Stomach (tissue), 9 donors: ENCODE data around the gene KCNQ1. TPM values are rescaled to one million over a fixed set of nuclear protein-coding genes. Genes with fewer than 3 reads are reported as not detected.

Experiments
- DNase-seq, 2 donors: peaks; one replicate each; pipeline versions ENCODE4 v3.0.0 to v3.0.0-alpha.2; 2013 to 2019
- H3K27ac ChIP-seq, 5 donors: fragments of 200-600 bp in 4 of 5; sonication (generic) in 4 of 5; one replicate each; pipeline ENCODE4 v1.5.1; 2013 to 2019; ENCODE audit warnings: mild to moderate bottlenecking in 1 of 5, moderate library complexity in 1 of 5
- H3K27me3 ChIP-seq, 3 donors: fragments of 200-600 bp; sonication (generic); one replicate each; pipeline ENCODE4 v1.5.1; 2017 to 2019; ENCODE audit warnings: mixed run types in 1 of 3
- H3K36me3 ChIP-seq, 4 donors: fragments of 200-600 bp; sonication (generic); 1 replicate in 3 of 4; 2 replicates in 1 of 4; pipeline ENCODE4 v1.5.1; 2016 to 2019
- H3K4me1 ChIP-seq, 4 donors: fragments of 200-600 bp; sonication (generic); one replicate each; pipeline ENCODE4 v1.5.1; 2016 to 2019
- H3K4me3 ChIP-seq, 4 donors: fragments of 200-600 bp; sonication (generic) in 3 of 4; one replicate each; pipeline ENCODE4 v1.5.1; 2016 to 2019; ENCODE audit warnings: mild to moderate bottlenecking in 1 of 4
- H3K9me3 ChIP-seq, 4 donors: fragments of 200-600 bp; sonication (generic); one replicate each; pipeline ENCODE4 v1.5.1; 2016 to 2019
- CTCF ChIP-seq, 7 experiments: fragments of 450-650 bp in 4 of 7; fragments of 200-600 bp in 3 of 7; sonication (generic) in 3 of 7; IDR thresholded peaks; one replicate each; pipeline ENCODE4 v1.5.1; 2016 to 2019; ENCODE audit warnings: antibody characterized with exemption in 7 of 7, control low read depth in 2 of 7, mild to moderate bottlenecking in 1 of 7
- EP300 ChIP-seq: sonication (generic); formaldehyde crosslinking; IDR thresholded peaks from one replicate; pipeline ENCODE4 v1.6.1; 2017; ENCODE audit warnings: antibody characterized with exemption
- POLR2A ChIP-seq, 4 donors: fragments of 450-650 bp; IDR thresholded peaks; one replicate each; pipeline ENCODE4 v1.6.1; 2016; ENCODE audit warnings: antibody characterized with exemption in 4 of 4, control low read depth in 2 of 4, mild to moderate bottlenecking in 1 of 4, moderate library complexity in 1 of 4
- POLR2AphosphoS5 ChIP-seq, 3 donors: sonication (generic); formaldehyde crosslinking; IDR thresholded peaks; one replicate each; pipeline ENCODE4 v1.6.1; 2016; ENCODE audit warnings: antibody characterized with exemption in 3 of 3
- WGBS, 5 donors: extraction: QIAGEN DNeasy Blood & Tissue Kit in 3 of 5; methylation state at CpG; one replicate each; pipeline versions ENCODE4 v1.1.5 to v1.1.7; 2013 to 2018; 5-methylcytosine and 5-hydroxymethylcytosine counted together
- intact Hi-C: fragments of 100-400 bp; cut with DNase I; formaldehyde crosslinking; loops from one replicate; pipeline ENCODE4 v1.15.1; 2023; ENCODE audit warnings: low total_unique reads
- polyA plus RNA-seq, 3 donors: library from polyadenylated mRNA; stranded (reverse); fragments of 200-250 nt; gene quantifications; one replicate each; pipeline ENCODE4 v1.2.3, GENCODE V29; 2013
- total RNA-seq, 5 donors: library from RNA; depleted of rRNA; stranded (reverse); fragments of >200 nt; gene quantifications; one replicate each; pipeline versions ENCODE4 v1.1.0 to v1.2.3, GENCODE V29; 2014 to 2016
- donor health status: healthy with polysubstance abuse.
- donor health status: Bipolar disorder and iron deficiency.
- donor health status: healthy.

The KCNQ1 gene
- total and polyA plus RNA-seq, 8 donors: 12.1 to 155 (median 49.0) TPM

GRCh38 chr11:2576549-2576948, 131.7 kb downstream of the KCNQ1 start:
- intact Hi-C loops: no loop called here
- H3K4me1 ChIP-seq: peaks cover 20 to 52% (median 39%) of the 10 kb centered on the region in 4 donors
- no peak for TF ChIP-seq POLR2AphosphoS5 (IDR thresholded peaks at IDR 0.05)
- no peak for TF ChIP-seq EP300
- TF ChIP-seq CTCF (IDR thresholded peaks at IDR 0.05): no peak
- TF ChIP-seq POLR2A (IDR thresholded peaks at IDR 0.05): no peak
- peak overlapping the region in 2 of 5 donors; percentile 18 to 82 for H3K27ac ChIP-seq
- WGBS, 5 donors: 84 to 95% (median 89%) methylated on average over 15 of the region's 15 CpGs
- no peak for DNase-seq
- H3K4me3 ChIP-seq: no peak overlapping the region
- peaks cover 0 to 17% (median 4%) of the 10 kb centered on the region in 4 donors for H3K36me3 ChIP-seq
- no peaks in the 10 kb centered on the region for H3K9me3 ChIP-seq
- no peaks in the 10 kb centered on the region for H3K27me3 ChIP-seq

GRCh38 chr11:2577031-2577990, 132.5 kb downstream of the KCNQ1 start:
- Histone ChIP-seq H3K27me3 (no peaks in the 10 kb centered on the region), H3K27ac (peak overlapping the region in 2 of 5 donors; percentile 20 to 82), H3K9me3 (no peaks in the 10 kb centered on the region), H3K36me3 (peaks cover 0 to 10% (median 5%) of the 10 kb centered on the region in 4 donors), H3K4me3 (no peak overlapping the region), H3K4me1 (peaks cover 20 to 52% (median 39%) of the 10 kb centered on the region in 4 donors)
- WGBS, 5 donors: 80 to 90% (median 81%) methylated on average over 21 to 33 of the region's 33 CpGs
- intact Hi-C loops: no loop called here
- no peak for TF ChIP-seq POLR2A (IDR thresholded peaks at IDR 0.05)
- TF ChIP-seq EP300: no peak
- TF ChIP-seq CTCF (IDR thresholded peaks at IDR 0.05): no peak
- no peak for TF ChIP-seq POLR2AphosphoS5 (IDR thresholded peaks at IDR 0.05)
- DNase-seq: peak in 1 of 2 donors; percentile 64

- 63 to 86% (median 78%) methylated on average over 13 to 22 of the region's 22 CpGs for WGBS, 5 donors
- Histone ChIP-seq H3K4me3 (no peak overlapping the region), H3K27ac (peak overlapping the region in 1 of 5 donors; percentile 82), H3K9me3 (no peaks in the 10 kb centered on the region), H3K27me3 (no peaks in the 10 kb centered on the region), H3K4me1 (peaks cover 20 to 50% (median 39%) of the 10 kb centered on the region in 4 donors), H3K36me3 (peaks cover 0 to 11% (median 1%) of the 10 kb centered on the region in 4 donors)
- intact Hi-C loops: no loop called here
- TF ChIP-seq POLR2A (IDR thresholded peaks at IDR 0.05): no peak
- no peak for TF ChIP-seq POLR2AphosphoS5 (IDR thresholded peaks at IDR 0.05)
- no peak for TF ChIP-seq EP300
- no peak for TF ChIP-seq CTCF (IDR thresholded peaks at IDR 0.05)
- DNase-seq: peak; percentile 44 to 56
These were observed 133.5 kb downstream of the KCNQ1 start for GRCh38 chr11:2577991-2578928.

- intact Hi-C loops: no loop called here
- Histone ChIP-seq H3K9me3 (no peaks in the 10 kb centered on the region), H3K36me3 (peaks cover 0 to 14% (median 3%) of the 10 kb centered on the region in 4 donors), H3K27ac (no peak overlapping the region), H3K27me3 (no peaks in the 10 kb centered on the region), H3K4me1 (peaks cover 20 to 44% (median 39%) of the 10 kb centered on the region in 4 donors), H3K4me3 (no peak overlapping the region)
- DNase-seq: no peak
- WGBS, 5 donors: 78 to 86% (median 81%) methylated on average over 7 of the region's 7 CpGs
- TF ChIP-seq POLR2A (IDR thresholded peaks at IDR 0.05): no peak
- TF ChIP-seq POLR2AphosphoS5 (IDR thresholded peaks at IDR 0.05): no peak
- no peak for TF ChIP-seq EP300
- no peak for TF ChIP-seq CTCF (IDR thresholded peaks at IDR 0.05)
These were observed 134.1 kb downstream of the KCNQ1 start for GRCh38 chr11:2578929-2579270.
